Measurements from ENCODE around the gene ADARB2.

- TF ChIP-seq TARDBP (IDR thresholded peaks at IDR 0.05) (no peak), ELF4 (IDR thresholded peaks at IDR 0.05) (no peak), FOXK2 (IDR thresholded peaks at IDR 0.05) (no peak)
These were observed 232.4 kb downstream of the ADARB2 start for GRCh38 chr10:1504940-1505339.

Data from HEK293T (cell line).